HEK293 (cell line): ENCODE measurements around the gene WDR20.

Experiments used
- KLF10 ChIP-seq: fragments of 450-650 bp; IDR thresholded peaks from 2 replicates; pipeline ENCODE4 v1.5.1; 2018; ENCODE audit warnings: missing biosample characterization, mild to moderate bottlenecking, missing genetic modification characterization
- PATZ1 ChIP-seq: fragments of 450-650 bp; formaldehyde crosslinking; IDR thresholded peaks from 2 replicates; pipeline ENCODE4 v1.5.1; 2016; ENCODE audit warnings: missing biosample characterization, missing genetic modification characterization
- YY1 ChIP-seq: fragments of 450-650 bp; formaldehyde crosslinking; IDR thresholded peaks from 2 replicates; pipeline ENCODE4 v1.5.1; 2018; ENCODE audit warnings: missing biosample characterization, missing genetic modification characterization
- ZNF521 ChIP-seq: fragments of 450-650 bp; formaldehyde crosslinking; IDR thresholded peaks from 2 replicates; pipeline ENCODE4 v1.5.1; 2017; ENCODE audit warnings: missing biosample characterization, mild to moderate bottlenecking, missing genetic modification characterization
- ZNF747 ChIP-seq: fragments of 450-650 bp; formaldehyde crosslinking; IDR thresholded peaks from 2 replicates; pipeline ENCODE4 v1.5.1; 2016; ENCODE audit warnings: missing biosample characterization, missing genetic modification characterization
- ZSCAN23 ChIP-seq: fragments of 450-650 bp; formaldehyde crosslinking; IDR thresholded peaks from 2 replicates; pipeline ENCODE4 v1.5.1; 2016; ENCODE audit warnings: missing biosample characterization, missing genetic modification characterization
- TF ChIP-seq, protein P1 (sequence below): fragments of 450-650 bp; formaldehyde crosslinking; IDR thresholded peaks from 2 replicates; pipeline ENCODE4 v1.5.1; 2016; ENCODE audit warnings: missing biosample characterization, missing genetic modification characterization

GRCh38 chr14:102251161-102251560 is 111.5 kb downstream of the WDR20 start:
- TF ChIP-seq PATZ1 (tag by site-specific recombination) (no peak), KLF10 (no peak), ZNF747 (tag by site-specific recombination) (no peak), YY1 (tag by site-specific recombination) (no peak), ZNF521 (tag by site-specific recombination) (no peak), ZSCAN23 (no peak)
- TF ChIP-seq, protein P1, sequence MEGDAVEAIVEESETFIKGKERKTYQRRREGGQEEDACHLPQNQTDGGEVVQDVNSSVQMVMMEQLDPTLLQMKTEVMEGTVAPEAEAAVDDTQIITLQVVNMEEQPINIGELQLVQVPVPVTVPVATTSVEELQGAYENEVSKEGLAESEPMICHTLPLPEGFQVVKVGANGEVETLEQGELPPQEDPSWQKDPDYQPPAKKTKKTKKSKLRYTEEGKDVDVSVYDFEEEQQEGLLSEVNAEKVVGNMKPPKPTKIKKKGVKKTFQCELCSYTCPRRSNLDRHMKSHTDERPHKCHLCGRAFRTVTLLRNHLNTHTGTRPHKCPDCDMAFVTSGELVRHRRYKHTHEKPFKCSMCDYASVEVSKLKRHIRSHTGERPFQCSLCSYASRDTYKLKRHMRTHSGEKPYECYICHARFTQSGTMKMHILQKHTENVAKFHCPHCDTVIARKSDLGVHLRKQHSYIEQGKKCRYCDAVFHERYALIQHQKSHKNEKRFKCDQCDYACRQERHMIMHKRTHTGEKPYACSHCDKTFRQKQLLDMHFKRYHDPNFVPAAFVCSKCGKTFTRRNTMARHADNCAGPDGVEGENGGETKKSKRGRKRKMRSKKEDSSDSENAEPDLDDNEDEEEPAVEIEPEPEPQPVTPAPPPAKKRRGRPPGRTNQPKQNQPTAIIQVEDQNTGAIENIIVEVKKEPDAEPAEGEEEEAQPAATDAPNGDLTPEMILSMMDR (tag by site-specific recombination): no peak
